Prostate gland (tissue), 2 donors: ENCODE results near the gene EPC1.

Source experiments
- CTCF ChIP-seq, 4 experiments: fragments of 200-600 bp in 2 of 4; fragments of 450-650 bp in 2 of 4; sonication (generic) in 2 of 4; IDR thresholded peaks; 1 replicate in 3 of 4; 2 replicates in 1 of 4; pipeline ENCODE4 v1.5.1; 2016 to 2019; ENCODE audit warnings: antibody characterized with exemption in 4 of 4, mild to moderate bottlenecking in 2 of 4, moderate library complexity in 2 of 4
- POLR2A ChIP-seq: fragments of 450-650 bp; IDR thresholded peaks from one replicate; pipeline ENCODE4 v1.6.1; 2016; ENCODE audit warnings: antibody characterized with exemption, mild to moderate bottlenecking
- POLR2AphosphoS5 ChIP-seq: sonication (generic); formaldehyde crosslinking; IDR thresholded peaks from one replicate; pipeline ENCODE4 v1.6.1; 2017; ENCODE audit warnings: antibody characterized with exemption

GRCh38 chr10:32366111-32366510 is 19.2 kb upstream of the EPC1 start:
- TF ChIP-seq CTCF (IDR thresholded peaks at IDR 0.05) (no peak), POLR2A (no peak), POLR2AphosphoS5 (no peak)
